Hepatocyte (in vitro differentiated cells): ENCODE measurements around the gene SLC39A8.

Experiments
- CTCF ChIP-seq: fragments of 200-600 bp; sonication (generic); IDR thresholded peaks from 2 replicates; pipeline ENCODE4 v1.5.1; 2016; ENCODE audit warnings: antibody characterized with exemption, mild to moderate bottlenecking; ENCODE audit not compliant: poor library complexity
- EZH2 ChIP-seq: fragments of 200-600 bp; sonication (generic); IDR thresholded peaks from 2 replicates; pipeline ENCODE4 v1.6.1; 2016; ENCODE audit warnings: antibody characterized with exemption, mild to moderate bottlenecking, borderline replicate concordance
- EZH2phosphoT487 ChIP-seq: fragments of 200-600 bp; sonication (generic); IDR thresholded peaks from one replicate; pipeline ENCODE4 v1.6.1; 2018; ENCODE audit warnings: antibody characterized with exemption, mild to moderate bottlenecking, low read depth, moderate library complexity; ENCODE audit not compliant: unreplicated experiment, severe bottlenecking

GRCh38 chr4:102268355-102268754 is 76.9 kb downstream of the SLC39A8 start:
- TF ChIP-seq CTCF (no peak), EZH2 (no peak), EZH2phosphoT487 (no peak)
